Measurements from ENCODE around the gene RGMB.

GRCh38 chr5:98772415-98773213, 849 bp upstream of the RGMB start:
- TF ChIP-seq EGR1 (IDR thresholded peaks at IDR 0.05) (no peak), NFIC (IDR thresholded peaks at IDR 0.05) (no peak), MAX (IDR thresholded peaks at IDR 0.05) (no peak), TAF1 (IDR thresholded peaks at IDR 0.05; ENCODE audit: low read depth) (no peak), REST (IDR thresholded peaks at IDR 0.05; ENCODE audit: low read depth) (no peak), FOXM1 (IDR thresholded peaks at IDR 0.05; ENCODE audit: borderline replicate concordance, low read depth) (no peak), TEAD4 (IDR thresholded peaks at IDR 0.05) (no peak), RAD21 (IDR thresholded peaks at IDR 0.05; ENCODE audit: low read depth) (no peak)

All from Ishikawa (cell line).